Mesenchymal stem cell (in vitro differentiated cells and primary cell): ENCODE data around the gene COL27A1.

Experiments used
- DNase-seq: peaks from one replicate; pipeline ENCODE4 v3.0.0-alpha.2; 2013
- H2AFZ ChIP-seq: one replicate; pipeline ENCODE4 v1.6.1; 2013; ENCODE audit warnings: low read depth, mild to moderate bottlenecking, control low read depth, inconsistent platforms, low read length, moderate library complexity
- H2AK5ac ChIP-seq: 2 replicates; pipeline ENCODE4 v1.6.1; 2013; ENCODE audit warnings: low read length, moderate library complexity, mild to moderate bottlenecking, inconsistent platforms; ENCODE audit not compliant: severe bottlenecking
- H2BK120ac ChIP-seq: one replicate; pipeline ENCODE4 v1.6.1; 2013; ENCODE audit warnings: low read depth, mild to moderate bottlenecking, inconsistent platforms, low read length, moderate library complexity
- H2BK12ac ChIP-seq, 2 experiments: one replicate each; pipeline ENCODE4 v1.6.1; 2013; ENCODE audit warnings: inconsistent platforms in 2 of 2, low read length in 2 of 2, mild to moderate bottlenecking in 2 of 2, moderate library complexity in 2 of 2, control low read depth in 1 of 2
- H2BK15ac ChIP-seq: one replicate; pipeline ENCODE4 v1.6.1; 2013; ENCODE audit warnings: mild to moderate bottlenecking, low read depth, inconsistent platforms; ENCODE audit not compliant: poor library complexity, severe bottlenecking
- H2BK5ac ChIP-seq: 2 replicates; pipeline ENCODE4 v1.6.1; 2013; ENCODE audit warnings: low read depth, mild to moderate bottlenecking, low read length, control low read depth, inconsistent platforms; ENCODE audit not compliant: poor library complexity, severe bottlenecking
- H3K14ac ChIP-seq, 2 experiments: one replicate each; pipeline ENCODE4 v1.6.1; 2013; ENCODE audit warnings: inconsistent platforms in 2 of 2, low read length in 2 of 2, control low read depth in 1 of 2, mild to moderate bottlenecking in 1 of 2, moderate library complexity in 1 of 2
- H3K18ac ChIP-seq, 2 experiments: one replicate each; pipeline ENCODE4 v1.6.1; 2013; ENCODE audit warnings: inconsistent platforms in 2 of 2, low read length in 2 of 2, control low read depth in 1 of 2, low read depth in 1 of 2, mild to moderate bottlenecking in 1 of 2
- H3K23ac ChIP-seq, 2 experiments: one replicate each; pipeline ENCODE4 v1.6.1; 2013; ENCODE audit warnings: inconsistent platforms in 2 of 2, low read length in 2 of 2, mild to moderate bottlenecking in 2 of 2, moderate library complexity in 2 of 2, control low read depth in 1 of 2
- H3K27ac ChIP-seq: 2 replicates; pipeline ENCODE4 v1.5.1; 2013; ENCODE audit warnings: mild to moderate bottlenecking, moderate library complexity, low read length, control low read depth, inconsistent platforms; ENCODE audit not compliant: poor library complexity, severe bottlenecking
- H3K27me3 ChIP-seq, 2 experiments: 2 replicates each; pipeline versions ENCODE4 v1.6.1 to v1.7.0; 2013; ENCODE audit warnings: low read length in 2 of 2, mild to moderate bottlenecking in 2 of 2, moderate library complexity in 2 of 2, control low read depth in 1 of 2, inconsistent platforms in 1 of 2; ENCODE audit not compliant: control insufficient read depth in 1 of 2, insufficient read depth in 1 of 2
- H3K36me3 ChIP-seq, 2 experiments: 2 replicates each; pipeline versions ENCODE4 v1.6.1 to v1.7.0; 2013; ENCODE audit warnings: low read length in 2 of 2, control low read depth in 1 of 2, inconsistent platforms in 1 of 2, low read depth in 1 of 2, mild to moderate bottlenecking in 1 of 2; ENCODE audit not compliant: insufficient read depth in 2 of 2, control insufficient read depth in 1 of 2
- H3K4ac ChIP-seq, 2 experiments: one replicate each; pipeline ENCODE4 v1.6.1; 2013; ENCODE audit warnings: inconsistent platforms in 2 of 2, low read length in 2 of 2, mild to moderate bottlenecking in 2 of 2, moderate library complexity in 2 of 2, control low read depth in 1 of 2, low read depth in 1 of 2
- H3K4me1 ChIP-seq: 2 replicates; pipeline ENCODE4 v1.6.1; 2013; ENCODE audit warnings: low read depth, low read length, control low read depth; ENCODE audit not compliant: control insufficient read depth, insufficient read depth
- H3K4me2 ChIP-seq: 2 replicates; pipeline ENCODE4 v1.6.1; 2013; ENCODE audit warnings: low read length, mild to moderate bottlenecking, inconsistent platforms; ENCODE audit not compliant: poor library complexity, severe bottlenecking
- H3K4me3 ChIP-seq, 2 experiments: 2 replicates each; pipeline versions ENCODE4 v1.5.1 to v1.7.0; 2013; ENCODE audit warnings: low read length in 2 of 2, mild to moderate bottlenecking in 2 of 2, control low read depth in 1 of 2, low read depth in 1 of 2; ENCODE audit not compliant: insufficient read depth in 1 of 2
- H3K79me1 ChIP-seq: replicated peaks from 2 replicates; pipeline ENCODE4 v1.6.1; 2013; ENCODE audit warnings: mild to moderate bottlenecking, control low read depth, low read length, inconsistent platforms; ENCODE audit not compliant: poor library complexity, severe bottlenecking
- H3K9ac ChIP-seq: 2 replicates; pipeline ENCODE4 v1.7.0; 2013; ENCODE audit warnings: mild to moderate bottlenecking, low read length, moderate library complexity
- H3K9me3 ChIP-seq: 2 replicates; pipeline ENCODE4 v1.7.0; 2013; ENCODE audit warnings: mild to moderate bottlenecking, low read length; ENCODE audit not compliant: control insufficient read depth
- H4K8ac ChIP-seq: one replicate; pipeline ENCODE4 v1.6.1; 2013; ENCODE audit warnings: inconsistent platforms, mild to moderate bottlenecking, low read length, moderate library complexity
- H4K91ac ChIP-seq: one replicate; pipeline ENCODE4 v1.6.1; 2013; ENCODE audit warnings: mild to moderate bottlenecking, low read length, inconsistent platforms
- WGBS: methylation state at CpG from one replicate; pipeline ENCODE4 v1.1.7; 2013; ENCODE audit warnings: mixed read lengths; 5-methylcytosine and 5-hydroxymethylcytosine counted together

COL27A1 gene

GRCh38 chr9:114114364-114114763 is 41.0 kb upstream of the COL27A1 start:
- no peak overlapping the region for H2BK120ac ChIP-seq
- no peak overlapping the region for H2BK12ac ChIP-seq
- H3K18ac ChIP-seq = no peak overlapping the region
- peaks cover 0 to 6% of the 10 kb centered on the region in 2 experiments for H3K36me3 ChIP-seq
- no peak overlapping the region for H3K9ac ChIP-seq
- DNase-seq = peak; percentile 30
- H3K27ac ChIP-seq = no peak overlapping the region
- WGBS = 33% methylated on average over 1 of the region's 2 CpGs
- H3K4me1 ChIP-seq = peaks cover 13% of the 10 kb centered on the region
- no peak overlapping the region for H2AFZ ChIP-seq
- no peak overlapping the region for H3K14ac ChIP-seq
- H2BK15ac ChIP-seq = no peak overlapping the region
- H3K4ac ChIP-seq = no peak overlapping the region
- H3K27me3 ChIP-seq = peaks cover 19 to 52% of the 10 kb centered on the region in 2 experiments
- no peak overlapping the region for H3K23ac ChIP-seq
- no peak overlapping the region for H4K91ac ChIP-seq
- no peaks in the 10 kb centered on the region for H3K9me3 ChIP-seq
- no peak overlapping the region for H4K8ac ChIP-seq
- H3K79me1 ChIP-seq = no peaks in the 10 kb centered on the region
- no peak overlapping the region for H2AK5ac ChIP-seq
- H2BK5ac ChIP-seq = no peak overlapping the region
- no peak overlapping the region for H3K4me2 ChIP-seq
- H3K4me3 ChIP-seq = no peak overlapping the region

GRCh38 chr9:114115654-114116125 is 39.6 kb upstream of the COL27A1 start:
- Histone ChIP-seq H3K14ac (no peak overlapping the region), H4K8ac (no peak overlapping the region), H3K18ac (no peak overlapping the region), H3K4me3 (no peak overlapping the region), H3K27me3 (peaks cover 28 to 62% of the 10 kb centered on the region in 2 experiments), H2BK5ac (no peak overlapping the region), H3K27ac (no peak overlapping the region), H2BK12ac (no peak overlapping the region), H3K4me1 (peaks cover 5% of the 10 kb centered on the region), H2AK5ac (no peak overlapping the region), H2BK120ac (no peak overlapping the region), H3K9ac (no peak overlapping the region), H2AFZ (no peak overlapping the region), H3K36me3 (peaks cover 0 to 6% of the 10 kb centered on the region in 2 experiments), H3K4me2 (no peak overlapping the region), H3K4ac (no peak overlapping the region), H3K23ac (no peak overlapping the region), H2BK15ac (no peak overlapping the region), H4K91ac (no peak overlapping the region), H3K9me3 (no peaks in the 10 kb centered on the region), H3K79me1 (no peaks in the 10 kb centered on the region)
- DNase-seq = no peak
- 91% methylated on average over 9 of the region's 9 CpGs for WGBS

- WGBS = 80% methylated on average over 12 of the region's 12 CpGs
- Histone ChIP-seq H3K4me2 (no peak overlapping the region), H2BK120ac (no peak overlapping the region), H3K4me3 (no peak overlapping the region), H2AK5ac (no peak overlapping the region), H2AFZ (no peak overlapping the region), H4K91ac (no peak overlapping the region), H2BK5ac (no peak overlapping the region), H3K27me3 (peaks cover 28 to 67% of the 10 kb centered on the region in 2 experiments), H3K18ac (no peak overlapping the region), H3K79me1 (no peaks in the 10 kb centered on the region), H3K9ac (no peak overlapping the region), H3K36me3 (peaks cover 0 to 6% of the 10 kb centered on the region in 2 experiments), H4K8ac (no peak overlapping the region), H3K27ac (no peak overlapping the region), H3K23ac (no peak overlapping the region), H3K4ac (no peak overlapping the region), H2BK12ac (no peak overlapping the region), H3K4me1 (peaks cover 3% of the 10 kb centered on the region), H3K14ac (no peak overlapping the region), H3K9me3 (no peaks in the 10 kb centered on the region), H2BK15ac (no peak overlapping the region)
- no peak for DNase-seq
Measured at GRCh38 chr9:114116126-114116747, 39.1 kb upstream of the COL27A1 start.

- no peak overlapping the region for H3K4me2 ChIP-seq
- H3K79me1 ChIP-seq = no peaks in the 10 kb centered on the region
- no peak overlapping the region for H4K8ac ChIP-seq
- no peak overlapping the region for H3K23ac ChIP-seq
- H2BK12ac ChIP-seq = no peak overlapping the region
- H3K9me3 ChIP-seq = no peaks in the 10 kb centered on the region
- 88% methylated on average over 7 of the region's 7 CpGs for WGBS
- no peak overlapping the region for H3K4ac ChIP-seq
- H3K14ac ChIP-seq = no peak overlapping the region
- no peak overlapping the region for H3K4me3 ChIP-seq
- peaks cover 0 to 6% of the 10 kb centered on the region in 2 experiments for H3K36me3 ChIP-seq
- no peak overlapping the region for H2AK5ac ChIP-seq
- H3K27ac ChIP-seq = no peak overlapping the region
- no peak overlapping the region for H2BK120ac ChIP-seq
- no peak overlapping the region for H3K18ac ChIP-seq
- peaks cover 3% of the 10 kb centered on the region for H3K4me1 ChIP-seq
- no peak overlapping the region for H2BK5ac ChIP-seq
- H4K91ac ChIP-seq = no peak overlapping the region
- H3K9ac ChIP-seq = no peak overlapping the region
- no peak for DNase-seq
- H2BK15ac ChIP-seq = no peak overlapping the region
- H3K27me3 ChIP-seq = peaks cover 28 to 70% of the 10 kb centered on the region in 2 experiments
- no peak overlapping the region for H2AFZ ChIP-seq
Measured at GRCh38 chr9:114117614-114117995, 37.7 kb upstream of the COL27A1 start.
